Astrocyte of the hippocampus (primary cell): ENCODE measurements around the gene MLLT1.

Experiments
- DNase-seq: peaks from one replicate; pipeline ENCODE4 v3.0.0; 2011; ENCODE audit warnings: low read depth, low spot score

The MLLT1 gene

GRCh38 chr19:6235031-6235951 lies 44.5 kb downstream of the MLLT1 start:
- no peak for DNase-seq

GRCh38 chr19:6234527-6234926 lies 45.2 kb downstream of the MLLT1 start:
- DNase-seq = no peak

- DNase-seq = peak; percentile 41
These were observed 45.8 kb downstream of the MLLT1 start for GRCh38 chr19:6233827-6234511.

GRCh38 chr19:6233056-6233826 lies 46.5 kb downstream of the MLLT1 start:
- peak; percentile 83 for DNase-seq

- peak; percentile 78 for DNase-seq
These were observed 47.1 kb downstream of the MLLT1 start for GRCh38 chr19:6232601-6233055.

- DNase-seq = no peak
These were observed 48.8 kb downstream of the MLLT1 start for GRCh38 chr19:6230991-6231448.

GRCh38 chr19:6229951-6230712 lies 49.6 kb downstream of the MLLT1 start:
- no peak for DNase-seq

GRCh38 chr19:6229216-6229913 lies 50.4 kb downstream of the MLLT1 start:
- DNase-seq = no peak

GRCh38 chr19:6228551-6229215 lies 51.1 kb downstream of the MLLT1 start:
- DNase-seq = peak; percentile 89

- DNase-seq = no peak
These were observed 51.8 kb downstream of the MLLT1 start for GRCh38 chr19:6227936-6228325.

GRCh38 chr19:6227156-6227935 lies 52.4 kb downstream of the MLLT1 start:
- DNase-seq = no peak

- DNase-seq = no peak
These were observed 53.2 kb downstream of the MLLT1 start for GRCh38 chr19:6226444-6227155.

- DNase-seq = no peak
These were observed 53.8 kb downstream of the MLLT1 start for GRCh38 chr19:6226012-6226411.

GRCh38 chr19:6225232-6225865 lies 54.4 kb downstream of the MLLT1 start:
- DNase-seq = no peak

GRCh38 chr19:6224308-6224675 lies 55.5 kb downstream of the MLLT1 start:
- no peak for DNase-seq

- no peak for DNase-seq
These were observed 56.1 kb downstream of the MLLT1 start for GRCh38 chr19:6223461-6224307.

- no peak for DNase-seq
These were observed 56.9 kb downstream of the MLLT1 start for GRCh38 chr19:6222884-6223283.
